ENCODE measurements around the gene PLEKHG3. TPM values are rescaled to one million over a fixed set of nuclear protein-coding genes. Genes with fewer than 3 reads are reported as not detected.
"Not testable (repeated sequence)": the region's sequence is repeated elsewhere in the genome, so short reads cannot be mapped to it uniquely, and the experiment has no call there.

The PLEKHG3 gene
- polyA plus RNA-seq (2012; ENCODE audit: insufficient read depth, insufficient read length): 0.11 TPM

DNA sequence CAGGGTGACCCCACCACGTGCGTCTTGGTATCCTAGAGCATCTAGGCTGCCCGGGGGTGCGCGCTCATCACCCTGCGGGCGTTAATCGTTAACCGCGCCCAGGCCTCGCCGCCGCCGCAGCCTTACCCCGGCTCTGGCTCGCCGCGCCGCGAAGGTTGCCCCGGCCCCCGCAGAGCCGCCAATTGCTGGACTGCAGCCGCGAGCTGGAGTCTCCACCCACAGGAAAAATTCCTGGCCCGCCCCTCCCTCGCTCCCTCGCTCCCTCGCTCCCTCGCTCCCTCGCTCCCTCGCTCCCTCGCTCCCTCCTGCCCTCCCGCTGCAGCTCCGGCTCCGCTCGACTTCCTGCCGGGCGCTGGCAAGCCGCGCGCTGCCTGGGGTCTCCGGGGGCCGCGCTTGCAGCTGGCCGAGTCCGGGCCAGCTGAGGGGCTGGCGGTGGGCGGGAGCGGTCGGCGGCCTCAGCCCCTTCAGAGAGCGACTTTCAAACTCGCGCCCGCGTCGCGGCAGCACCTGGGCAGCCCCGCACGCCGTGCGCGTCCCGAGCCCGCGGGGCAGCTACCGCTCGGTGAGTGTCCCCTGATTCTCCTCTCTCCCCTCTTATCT lies at the start of gene PLEKHG3:
Gene PLEKHG3, plus strand, starts transcription at position 282 of the 600 bp plus-strand sequence. CDS start 23,208 bp downstream, outside the sequence.
- DNase-seq (ENCODE audit: low read depth, low spot score): no peak
- H3K4me3 ChIP-seq (ENCODE audit: low read length): peak within 1 kb of the TSS; percentile 23; the same call in 1 of the 2 replicates

- no peak for DNase-seq (ENCODE audit: low read depth, low spot score)
- H3K4me3 ChIP-seq (ENCODE audit: low read length): no peak overlapping the region
Measured at GRCh38 chr14:64654901-64655300, 49.3 kb upstream of the PLEKHG3 start.

DNA sequence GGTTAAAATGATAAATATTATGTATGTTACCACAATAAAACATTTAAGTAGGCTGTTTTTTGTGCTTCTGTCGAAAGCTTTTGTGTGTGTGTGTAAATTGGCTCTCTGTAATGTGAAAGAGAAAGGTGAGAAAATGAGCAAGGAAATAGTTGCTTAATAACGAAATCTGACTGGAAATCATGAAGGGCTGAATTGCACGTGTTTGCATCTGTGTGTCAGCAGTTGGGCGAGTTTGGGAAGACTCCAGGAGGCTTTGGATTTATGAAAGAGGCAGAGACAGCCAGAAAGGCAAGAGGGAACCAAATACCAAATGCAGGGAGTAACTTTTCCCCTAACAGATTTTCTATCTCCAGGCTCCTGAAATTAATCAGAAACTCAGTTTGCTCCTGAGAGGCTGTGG lies 47.2 kb upstream of the PLEKHG3 start:
- no peak overlapping the region for H3K4me3 ChIP-seq (ENCODE audit: low read length)
- DNase-seq (ENCODE audit: low read depth, low spot score): no peak

DNA sequence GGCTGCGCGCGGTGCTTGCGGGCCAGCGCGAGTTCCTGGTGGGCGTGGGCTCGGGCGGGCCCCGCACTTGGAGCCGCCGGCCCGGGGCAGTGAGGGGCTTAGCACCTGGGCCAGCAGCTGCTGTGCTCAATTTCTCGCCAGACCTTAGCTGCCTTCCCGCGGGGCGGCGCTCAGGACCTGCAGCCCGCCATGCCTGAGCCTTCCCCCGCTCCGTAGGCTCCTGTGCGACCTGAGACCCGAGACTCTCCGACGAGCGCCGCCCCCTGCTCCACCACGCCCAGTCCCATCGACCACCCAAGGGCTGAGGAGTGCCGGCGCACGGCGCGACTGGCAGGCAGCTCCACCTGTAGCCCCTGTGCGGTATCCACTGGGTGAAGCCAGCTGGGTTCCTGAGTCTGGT lies 46.0 kb upstream of the PLEKHG3 start:
- no peak overlapping the region for H3K4me3 ChIP-seq (ENCODE audit: low read length)
- DNase-seq (ENCODE audit: low read depth, low spot score): no peak

GRCh38 chr14:64658700-64659264 lies 45.4 kb upstream of the PLEKHG3 start:
- DNase-seq (ENCODE audit: low read depth, low spot score); H3K4me3 ChIP-seq (ENCODE audit: low read length): not testable (repeated sequence)

GRCh38 chr14:64659366-64659765 lies 44.9 kb upstream of the PLEKHG3 start:
- no peak for DNase-seq (ENCODE audit: low read depth, low spot score)
- no peak overlapping the region for H3K4me3 ChIP-seq (ENCODE audit: low read length)

GRCh38 chr14:64663174-64663573 lies 41.0 kb upstream of the PLEKHG3 start:
- DNase-seq (ENCODE audit: low read depth, low spot score): no peak

DNA sequence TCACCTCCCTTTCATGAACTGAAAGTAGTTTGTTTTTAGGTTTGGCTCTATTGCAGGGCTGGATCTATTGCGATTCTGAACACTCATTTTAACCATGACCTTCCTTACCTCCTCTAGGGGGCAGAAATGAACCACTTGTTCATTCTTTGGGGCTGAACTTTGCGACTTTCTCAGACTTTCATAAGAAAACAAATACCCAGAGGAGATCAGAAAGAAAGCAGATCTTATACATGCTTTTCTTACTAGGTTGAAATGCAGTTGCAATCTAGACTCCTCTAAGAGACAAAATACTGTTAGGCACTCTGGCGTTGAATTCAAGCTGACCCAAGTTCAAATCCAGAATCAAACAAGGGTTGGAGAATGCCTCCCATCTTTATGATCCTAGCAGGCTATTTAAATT lies 32.6 kb upstream of the PLEKHG3 start:
- peak; percentile 71 for DNase-seq (ENCODE audit: low read depth, low spot score)
- H3K4me3 ChIP-seq (ENCODE audit: low read length): no peak overlapping the region

More at GRCh38 chr14:64663174-64663573, 41.0 kb upstream of the PLEKHG3 start:
- H3K4me3 ChIP-seq (ENCODE audit: low read length): no peak overlapping the region

DNA sequence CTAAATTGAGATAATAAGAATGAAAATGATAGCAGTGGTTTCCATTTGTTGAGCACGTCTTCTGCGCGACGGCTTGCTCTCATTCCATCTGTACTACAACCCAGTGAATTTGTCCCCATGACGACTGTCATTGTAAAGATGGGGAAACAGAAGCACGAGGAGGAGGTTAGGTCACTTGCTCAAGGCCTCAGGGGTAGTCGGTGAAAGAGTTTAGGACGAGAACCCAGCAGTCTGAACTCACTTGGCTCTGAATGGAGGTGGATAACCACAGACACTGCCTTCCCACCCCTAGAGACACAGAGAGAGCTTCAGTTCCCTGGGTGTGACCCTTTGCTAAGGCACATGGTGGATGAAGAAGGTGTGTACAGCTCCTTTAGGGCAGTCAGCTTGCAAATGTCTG lies 30.9 kb upstream of the PLEKHG3 start:
- no peak overlapping the region for H3K4me3 ChIP-seq (ENCODE audit: low read length)
- no peak for DNase-seq (ENCODE audit: low read depth, low spot score)

DNA sequence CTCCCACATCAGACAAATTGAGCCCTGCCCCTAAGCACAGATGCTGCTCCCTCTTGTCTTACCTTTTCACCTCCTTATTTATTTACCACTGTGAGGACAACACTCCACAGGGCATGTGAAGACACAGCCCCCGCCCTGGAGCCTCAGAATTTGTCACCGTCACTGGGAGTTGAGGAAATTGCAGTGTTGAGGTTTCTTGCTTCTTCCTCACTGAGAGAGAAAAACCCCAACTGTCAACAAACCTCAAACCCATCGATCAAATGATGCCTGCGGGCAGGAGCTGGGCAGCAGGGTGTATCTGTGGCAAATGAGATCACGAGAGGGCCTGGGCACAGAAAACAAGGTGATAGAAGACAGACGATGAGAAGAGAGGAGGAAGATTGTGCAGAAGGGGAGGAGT lies 30.5 kb upstream of the PLEKHG3 start:
- no peak overlapping the region for H3K4me3 ChIP-seq (ENCODE audit: low read length)
- DNase-seq (ENCODE audit: low read depth, low spot score): peak; percentile 86

DNA sequence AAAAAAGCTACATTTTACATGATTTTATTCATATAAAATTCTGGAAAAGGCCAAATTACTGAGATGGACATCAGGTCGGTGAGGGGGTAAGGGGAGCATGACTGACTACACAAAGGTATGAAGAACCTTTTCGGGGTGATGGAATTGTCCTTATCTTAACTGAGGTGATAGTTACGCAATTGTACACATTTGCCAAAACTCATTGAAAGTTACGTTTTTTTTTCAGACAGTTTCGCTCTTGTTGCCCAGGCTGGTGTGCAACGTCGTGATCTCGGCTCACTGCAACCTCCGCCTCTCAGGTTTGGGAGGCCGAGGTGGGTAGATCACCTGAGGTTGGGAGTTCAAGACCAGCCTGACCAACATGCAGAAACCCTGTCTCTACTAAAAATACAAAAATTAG lies 29.4 kb upstream of the PLEKHG3 start:
- no peak for DNase-seq (ENCODE audit: low read depth, low spot score)
- no peak overlapping the region for H3K4me3 ChIP-seq (ENCODE audit: low read length)

GRCh38 chr14:64675312-64675711 lies 28.9 kb upstream of the PLEKHG3 start:
- H3K4me3 ChIP-seq (ENCODE audit: low read length): no peak overlapping the region
- no peak for DNase-seq (ENCODE audit: low read depth, low spot score)

- H3K4me3 ChIP-seq (ENCODE audit: low read length): no peak overlapping the region
- DNase-seq (ENCODE audit: low read depth, low spot score): no peak
Measured at GRCh38 chr14:64676410-64677008, 27.7 kb upstream of the PLEKHG3 start.

GRCh38 chr14:64680013-64680713 lies 24.1 kb upstream of the PLEKHG3 start:
- no peak overlapping the region for H3K4me3 ChIP-seq (ENCODE audit: low read length)
- DNase-seq (ENCODE audit: low read depth, low spot score): no peak

- no peak overlapping the region for H3K4me3 ChIP-seq (ENCODE audit: low read length)
Measured at GRCh38 chr14:64680714-64681065, 23.5 kb upstream of the PLEKHG3 start.

GRCh38 chr14:64681796-64682710 lies 22.2 kb upstream of the PLEKHG3 start:
- DNase-seq (ENCODE audit: low read depth, low spot score): no peak
- no peak overlapping the region for H3K4me3 ChIP-seq (ENCODE audit: low read length)

More at GRCh38 chr14:64680714-64681065, 23.5 kb upstream of the PLEKHG3 start:
- no peak for DNase-seq (ENCODE audit: low read depth, low spot score)

DNA sequence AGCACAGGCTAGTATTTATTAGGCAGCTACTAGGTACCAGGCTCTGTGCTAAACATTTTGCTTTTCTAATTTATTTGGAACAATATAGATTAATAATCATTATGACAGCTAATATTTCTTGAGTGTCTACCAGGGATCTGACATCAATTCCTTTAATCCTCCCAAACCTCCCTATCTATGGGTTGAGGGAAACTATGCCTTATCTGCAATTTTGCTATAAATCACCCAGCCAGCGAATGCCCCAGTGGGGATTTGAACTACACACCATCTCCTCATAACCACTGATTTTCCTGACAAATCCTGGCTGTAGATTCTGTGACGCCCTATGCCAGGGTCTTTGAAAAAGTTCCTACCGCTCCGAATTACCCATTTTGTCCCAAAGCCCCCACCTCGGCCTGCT lies 21.4 kb upstream of the PLEKHG3 start:
- H3K4me3 ChIP-seq (ENCODE audit: low read length): no peak overlapping the region

GRCh38 chr14:64683264-64683663 lies 21.0 kb upstream of the PLEKHG3 start:
- H3K4me3 ChIP-seq (ENCODE audit: low read length): no peak overlapping the region

More for the DNA sequence above, 21.4 kb upstream of the PLEKHG3 start:
- no peak for DNase-seq (ENCODE audit: low read depth, low spot score)

DNA sequence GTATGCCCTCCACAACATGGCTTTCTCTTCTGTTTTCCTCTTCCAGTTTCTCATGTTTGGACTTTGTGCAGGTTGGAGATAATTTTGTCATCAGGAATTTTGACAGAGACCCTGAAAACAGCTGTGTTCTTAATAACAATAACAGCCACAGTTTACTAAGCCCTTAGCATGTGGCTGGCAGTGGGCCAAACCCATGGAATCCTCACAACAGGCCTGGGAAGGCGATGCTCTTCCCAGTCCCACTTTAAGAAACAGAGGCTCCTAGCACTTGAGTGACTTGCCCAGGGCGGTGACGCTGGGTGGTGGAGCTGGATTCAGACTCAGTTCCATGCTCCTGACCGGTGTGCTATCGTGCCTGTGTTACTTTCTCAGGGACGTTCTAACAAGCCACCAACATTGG lies 20.1 kb upstream of the PLEKHG3 start:
- H3K4me3 ChIP-seq (ENCODE audit: low read length): no peak overlapping the region
- DNase-seq (ENCODE audit: low read depth, low spot score): no peak

More at GRCh38 chr14:64683264-64683663, 21.0 kb upstream of the PLEKHG3 start:
- DNase-seq (ENCODE audit: low read depth, low spot score): no peak
